GM12873 (cell line): ENCODE data around the gene YIF1A.

Source experiments
- CTCF ChIP-seq: IDR thresholded peaks from 2 replicates; pipeline ENCODE4 v1.5.1; 2012; ENCODE audit warnings: low read depth, mild to moderate bottlenecking, moderate library complexity, low read length, control low read depth; ENCODE audit not compliant: insufficient read depth; ENCODE audit errors: missing control alignments

YIF1A gene

GRCh38 chr11:66278363-66279091 lies 10.4 kb downstream of the YIF1A start:
- TF ChIP-seq CTCF: no peak

- no peak for TF ChIP-seq CTCF
These were observed 11.2 kb downstream of the YIF1A start, which contains the start of gene CNIH2 for GRCh38 chr11:66277471-66278362. Gene CNIH2, plus strand, starts transcription at chr11:66278175. Its CDS starts 282 bp downstream, at chr11:66278457.

- no peak for TF ChIP-seq CTCF
These were observed 12.8 kb downstream of the YIF1A start for GRCh38 chr11:66275984-66276612.

GRCh38 chr11:66275396-66275795 lies 13.5 kb downstream of the YIF1A start:
- TF ChIP-seq CTCF: no peak

- TF ChIP-seq CTCF: no peak
These were observed 14.7 kb downstream of the YIF1A start for GRCh38 chr11:66274219-66274618.

GRCh38 chr11:66272596-66272995 lies 16.3 kb downstream of the YIF1A start:
- TF ChIP-seq CTCF: no peak

- no peak for TF ChIP-seq CTCF
These were observed 17.1 kb downstream of the YIF1A start for GRCh38 chr11:66271816-66272215.
